Forelimb muscle (tissue), 1 donor: Measurements from ENCODE around the gene SPSB1. TPM values are rescaled to one million over a fixed set of nuclear protein-coding genes. Genes with fewer than 3 reads are reported as not detected.
A peak's percentile ranks its signal among the peaks of the same experiment; 100 is the strongest.

ENCODE experiments used
- DNase-seq: peaks from one replicate; pipeline ENCODE4 v3.0.0-alpha.2; 2013; ENCODE audit warnings: low read depth
- polyA plus RNA-seq: library from polyadenylated mRNA; unstranded; fragments of 120-200 nt; gene quantifications from one replicate; pipeline ENCODE4 v1.2.1, GENCODE V29; 2013; ENCODE audit not compliant: insufficient read length

Gene SPSB1
- polyA plus RNA-seq, 1 donor: 5.7 TPM

- DNase-seq: no peak
These were observed 25.1 kb downstream of the SPSB1 start for GRCh38 chr1:9317591-9318417.

GRCh38 chr1:9319208-9319788, 26.6 kb downstream of the SPSB1 start:
- no peak for DNase-seq

- no peak for DNase-seq
These were observed 27.3 kb downstream of the SPSB1 start for GRCh38 chr1:9319789-9320519.

- DNase-seq: no peak
These were observed 28.1 kb downstream of the SPSB1 start for GRCh38 chr1:9320520-9321479.

DNA sequence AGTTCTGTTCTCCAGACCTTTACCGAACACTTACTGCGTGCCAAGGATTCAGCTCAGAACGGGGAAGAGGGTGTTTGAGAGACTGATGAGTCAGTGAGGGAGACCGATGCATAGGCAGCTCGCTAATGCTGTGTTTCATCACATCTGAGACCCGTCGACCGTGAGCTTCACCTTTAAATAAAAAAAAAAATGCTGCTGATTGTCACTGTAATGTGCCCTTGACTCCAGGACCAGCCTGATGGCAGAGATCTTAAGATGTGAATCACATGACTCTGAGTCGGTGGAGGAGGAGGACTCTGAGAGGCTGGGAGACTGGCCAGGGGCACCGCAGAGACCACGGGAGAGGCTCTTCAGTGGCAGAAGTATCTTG, 28.8 kb downstream of the SPSB1 start:
- DNase-seq: no peak

DNA sequence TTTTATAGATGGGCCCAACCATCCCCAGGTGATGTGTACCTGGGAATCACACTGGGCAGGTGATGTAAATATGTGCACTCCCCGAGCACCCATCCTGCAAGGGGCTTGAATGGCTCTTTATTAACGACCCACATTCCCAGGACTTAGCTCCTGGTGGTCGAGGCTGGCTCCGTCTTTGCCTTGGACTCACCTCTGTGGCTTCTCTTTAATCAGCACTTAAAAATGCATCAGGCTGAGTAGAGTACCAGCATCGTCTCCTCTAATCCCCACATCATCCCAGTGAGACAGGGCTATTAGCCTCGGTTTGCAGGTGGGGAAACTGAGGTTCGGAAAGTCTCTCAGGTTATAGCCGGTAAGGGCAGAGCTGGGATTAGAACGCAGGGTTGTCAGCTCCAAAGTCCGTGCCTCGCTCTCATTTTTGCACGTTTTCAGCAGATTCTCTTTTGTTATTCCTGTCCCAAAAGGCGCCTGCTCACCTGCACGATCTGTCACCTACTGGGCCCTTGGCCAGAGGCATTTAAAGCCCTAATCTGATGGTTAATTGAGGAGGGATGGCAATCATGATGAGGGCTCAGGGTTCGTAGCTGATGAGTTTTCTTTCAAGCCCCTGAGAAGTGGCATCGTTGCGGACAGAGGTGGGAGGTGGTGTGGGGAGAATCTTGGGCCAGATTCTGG, 29.4 kb downstream of the SPSB1 start:
- DNase-seq: no peak

- DNase-seq: no peak
These were observed 30.1 kb downstream of the SPSB1 start for GRCh38 chr1:9322661-9323244.

- no peak for DNase-seq
These were observed 31.8 kb downstream of the SPSB1 start for GRCh38 chr1:9324246-9325096.

DNA sequence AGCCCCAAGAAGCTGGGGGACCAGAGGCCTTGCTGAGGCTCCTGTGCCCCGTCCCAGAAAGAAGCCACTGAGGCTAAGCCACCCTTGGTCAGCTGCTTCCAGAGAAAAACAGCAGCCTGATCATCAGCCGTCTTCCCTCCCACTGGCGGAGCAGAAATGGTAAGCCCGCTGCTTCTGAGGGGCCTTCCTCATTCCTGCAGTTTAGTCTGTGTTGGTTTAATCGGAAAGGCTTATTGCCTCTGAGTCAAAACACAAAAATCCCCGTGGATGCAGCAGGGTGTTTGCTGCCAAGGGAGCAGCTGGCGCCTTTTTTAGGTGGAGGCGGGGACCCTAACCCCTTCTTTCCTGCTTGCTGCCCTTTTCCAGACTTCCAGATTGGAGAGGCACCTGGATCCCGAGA, 33.9 kb downstream of the SPSB1 start:
- DNase-seq: no peak

DNA sequence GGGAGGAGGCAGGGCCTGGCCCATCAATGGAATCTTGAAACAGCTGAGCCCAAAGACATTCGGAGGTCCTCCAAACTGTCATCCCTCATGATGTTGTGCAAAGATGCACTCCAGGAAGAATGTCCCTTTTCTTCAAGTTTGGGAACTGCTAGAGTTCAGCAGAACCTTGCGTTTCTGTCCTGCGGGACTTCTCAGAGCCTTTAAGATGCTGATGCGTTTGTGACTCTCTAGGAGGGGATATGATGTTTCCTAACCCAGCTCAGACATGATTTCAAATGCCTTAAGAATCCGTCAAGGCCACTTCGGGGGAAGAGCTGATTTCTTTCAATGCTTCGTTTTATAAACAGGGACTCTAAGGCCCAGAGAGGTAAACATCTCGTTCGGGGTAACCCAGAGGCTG, 35.5 kb downstream of the SPSB1 start:
- no peak for DNase-seq

- DNase-seq: no peak
These were observed 36.0 kb downstream of the SPSB1 start for GRCh38 chr1:9328715-9329114.

DNA sequence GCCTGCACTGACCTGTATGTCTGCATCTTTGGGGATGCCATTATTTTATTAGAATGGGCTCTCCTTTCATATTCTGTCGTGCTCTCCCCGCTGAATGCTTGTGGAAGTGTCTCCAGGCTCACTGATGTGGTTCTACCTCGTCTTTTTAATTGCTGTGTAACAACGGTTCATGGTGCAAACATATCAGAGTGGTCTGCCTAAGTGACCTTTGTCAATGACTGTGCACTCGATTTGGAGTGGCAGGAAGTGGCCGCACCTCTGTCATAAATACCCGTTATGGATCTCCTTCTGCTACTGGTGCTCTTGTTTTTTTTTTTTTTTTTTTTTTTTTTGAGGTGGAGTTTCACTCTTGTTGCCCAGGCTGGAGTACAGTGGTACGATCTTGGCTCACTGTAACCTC, 38.3 kb downstream of the SPSB1 start:
- no peak for DNase-seq

GRCh38 chr1:9331558-9332346, 39.1 kb downstream of the SPSB1 start:
- no peak for DNase-seq

DNA sequence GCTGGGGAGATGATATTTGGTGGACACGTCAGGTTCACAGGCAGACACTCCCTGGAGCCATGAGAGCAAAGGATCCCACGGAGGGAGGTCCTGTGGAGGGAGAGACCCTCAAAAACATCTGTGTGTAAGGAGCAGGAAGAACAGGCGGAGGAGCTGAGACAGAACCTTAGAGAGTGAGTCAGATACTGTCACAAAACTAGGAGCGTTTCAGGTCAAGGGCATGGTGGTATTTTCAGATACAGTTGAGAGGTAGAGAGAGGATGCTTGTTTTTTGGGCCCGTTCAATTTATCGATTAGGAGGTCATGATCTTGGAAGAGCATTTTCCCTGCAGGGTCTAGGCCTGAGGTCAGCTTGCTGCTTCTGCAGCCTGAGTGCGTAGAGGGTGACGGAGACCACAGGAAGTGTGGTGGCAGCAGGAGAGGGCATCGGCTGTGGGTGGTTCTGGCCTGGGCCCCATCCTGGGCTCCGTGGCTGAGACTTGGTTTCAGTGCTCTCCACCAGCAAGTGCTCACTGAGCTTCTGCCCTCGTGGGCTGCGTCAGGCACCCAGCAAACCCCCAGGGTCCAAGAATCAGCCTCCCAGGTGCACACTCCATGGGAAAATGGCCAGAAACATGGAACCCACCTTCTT, 39.9 kb downstream of the SPSB1 start:
- DNase-seq: no peak

DNA sequence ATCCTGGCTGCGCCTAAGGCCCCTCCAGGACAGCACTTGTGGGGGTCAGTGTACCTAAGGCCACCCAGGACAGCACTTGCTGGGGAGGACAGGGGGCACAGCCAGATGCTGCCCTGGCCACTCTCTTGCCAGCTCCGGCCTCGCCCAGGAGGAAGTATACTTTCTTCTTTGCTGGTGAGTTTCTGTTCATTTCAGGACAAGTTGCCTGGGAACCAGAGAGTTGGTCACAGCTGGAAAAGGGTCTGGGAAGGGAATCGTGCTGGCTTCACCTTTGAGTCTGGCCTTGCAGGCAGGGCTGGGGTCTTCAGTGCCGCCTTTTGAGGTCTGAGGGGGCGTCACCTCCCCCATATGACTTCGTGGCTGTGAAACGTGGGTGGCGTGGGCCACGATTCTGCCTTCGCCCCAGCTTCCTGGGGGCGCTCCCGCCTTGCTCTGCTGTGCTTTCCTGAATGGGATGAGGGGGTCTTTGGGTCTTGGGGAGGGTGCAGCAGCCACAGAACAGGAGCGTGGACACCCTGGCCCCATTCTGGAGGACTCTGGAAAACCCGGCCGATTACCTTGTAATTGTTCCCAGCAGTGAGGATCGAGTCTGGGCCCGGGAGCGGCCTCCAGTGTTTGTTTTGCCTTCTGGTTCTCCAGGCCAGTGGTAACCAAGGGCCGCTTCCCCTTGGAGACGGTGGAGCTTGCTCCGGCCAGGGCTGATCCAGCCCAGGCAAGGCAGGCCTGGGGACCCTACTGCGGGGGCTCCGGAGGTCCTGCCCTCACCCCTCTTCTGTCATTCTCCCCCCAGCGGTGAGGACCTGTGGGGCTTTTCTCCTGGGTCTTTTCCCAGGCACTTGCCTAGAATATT, 45.9 kb downstream of the SPSB1 start:
- peak; percentile 69 for DNase-seq

DNA sequence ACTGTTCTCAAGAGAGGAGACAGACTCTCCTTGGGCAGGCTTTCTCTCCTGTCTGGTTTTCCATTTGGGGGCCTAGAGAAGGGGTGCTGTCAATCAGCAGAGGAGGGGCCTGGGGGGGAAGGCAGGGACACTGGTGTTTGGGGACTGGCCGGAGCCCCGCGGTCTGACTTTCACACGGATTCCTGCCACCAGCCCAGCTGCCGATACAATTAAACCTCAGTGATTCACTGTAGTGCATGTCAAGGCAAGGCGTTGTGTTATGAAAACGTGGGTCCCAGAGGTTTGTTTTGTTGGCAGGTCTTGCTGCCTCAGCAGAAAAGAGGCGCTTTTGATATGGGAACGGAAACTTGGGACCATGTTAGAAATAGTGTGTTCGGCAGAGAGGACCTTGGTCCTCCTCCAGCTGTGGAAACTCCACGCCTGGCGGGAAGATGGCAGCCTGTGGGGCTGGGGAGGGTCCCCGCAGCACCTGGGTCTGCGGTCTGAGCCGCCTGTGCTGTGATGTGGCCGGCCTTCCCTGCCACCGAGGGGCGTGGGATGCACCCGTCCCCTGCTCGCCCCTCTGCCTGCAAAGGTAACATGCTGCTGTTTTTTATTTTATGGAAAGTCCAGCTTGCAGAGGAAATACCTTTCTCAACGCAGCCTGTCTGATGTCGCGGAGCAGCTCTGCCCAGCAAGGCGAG, 47.6 kb downstream of the SPSB1 start:
- peak; percentile 68 for DNase-seq

- DNase-seq: no peak
These were observed 48.2 kb downstream of the SPSB1 start for GRCh38 chr1:9340864-9341263.
